OCI-LY7 (cell line): ENCODE data around the gene CCDC51. TPM values are rescaled to one million over a fixed set of nuclear protein-coding genes. Genes with fewer than 3 reads are reported as not detected.
A peak's percentile ranks its signal among the peaks of the same experiment; 100 is the strongest.

ENCODE experiments used
- BruUV-seq: library from RNA; stranded (reverse); fragments of 400-500 nt; replicated peaks from 2 replicates; lab custom pipeline; 2021; lab: Mats Ljungman, UMichigan
- CTCF ChIA-PET: fragments of 300-600 bp; sonication (Branson Sonifier 250); formaldehyde crosslinking; loops from one replicate; lab custom pipeline; 2022; ENCODE audit warnings: antibody characterized with exemption; ENCODE audit not compliant: unreplicated experiment; lab: Charles Lee
- POLR2A ChIA-PET: fragments of 300-600 bp; sonication (Branson Sonifier 250); formaldehyde crosslinking; loops from one replicate; lab custom pipeline; 2022; ENCODE audit warnings: antibody characterized with exemption; lab: Charles Lee
- DNase-seq: peaks from one replicate; pipeline ENCODE4 v3.0.0-alpha.2; 2015; ENCODE audit warnings: low spot score
- H2AFZ ChIP-seq: fragments of 200-600 bp; sonication (generic), shearing (Covaris generic); 2 replicates; pipeline ENCODE4 v1.6.1; 2014; ENCODE audit warnings: mild to moderate bottlenecking, antibody characterized with exemption, low read length, moderate library complexity
- H3K27ac ChIP-seq: fragments of 200-600 bp; sonication (generic); 2 replicates; pipeline ENCODE4 v1.5.1; 2014; ENCODE audit warnings: mixed run types, low read depth, mild to moderate bottlenecking, moderate library complexity, low read length, inconsistent platforms; ENCODE audit not compliant: poor library complexity, severe bottlenecking
- H3K36me3 ChIP-seq: fragments of 200-600 bp; sonication (generic); 2 replicates; pipeline ENCODE4 v1.6.1; 2014; ENCODE audit warnings: mild to moderate bottlenecking, antibody characterized with exemption, low read length, moderate library complexity, mixed read lengths; ENCODE audit not compliant: insufficient read depth
- H3K4me1 ChIP-seq: fragments of 200-600 bp; sonication (generic); 2 replicates; pipeline ENCODE4 v1.5.1; 2014; ENCODE audit warnings: mild to moderate bottlenecking, low read length; ENCODE audit not compliant: insufficient read depth, poor library complexity, severe bottlenecking
- H3K4me2 ChIP-seq: fragments of 200-600 bp; sonication (generic); 2 replicates; pipeline ENCODE4 v1.6.1; 2014; ENCODE audit warnings: mild to moderate bottlenecking, low read length
- H3K4me3 ChIP-seq: fragments of 200-600 bp; sonication (generic); 2 replicates; pipeline ENCODE4 v1.5.1; 2014; ENCODE audit warnings: mild to moderate bottlenecking, low read depth, low read length; ENCODE audit not compliant: poor library complexity, severe bottlenecking
- H3K79me2 ChIP-seq: fragments of 200-600 bp; sonication (generic); 2 replicates; pipeline ENCODE4 v1.6.1; 2016; ENCODE audit warnings: low read depth, mild to moderate bottlenecking, low read length, moderate library complexity, mixed read lengths; ENCODE audit not compliant: insufficient read depth
- H3K9me2 ChIP-seq: fragments of 200-600 bp; sonication (generic); 2 replicates; pipeline ENCODE4 v1.6.1; 2016; ENCODE audit warnings: mild to moderate bottlenecking, low read length, mixed read lengths; ENCODE audit not compliant: insufficient read depth
- H3K9me3 ChIP-seq: fragments of 200-600 bp; sonication (generic); 2 replicates; pipeline ENCODE4 v1.6.1; 2014; ENCODE audit warnings: mild to moderate bottlenecking, mixed run types, low read length, mixed read lengths
- H4K20me1 ChIP-seq: fragments of 200-600 bp; sonication (generic); 2 replicates; pipeline ENCODE4 v1.6.1; 2014; ENCODE audit warnings: mild to moderate bottlenecking, antibody characterized with exemption, low read length, moderate library complexity, mixed read lengths; ENCODE audit not compliant: insufficient read depth
- EZH2phosphoT487 ChIP-seq: fragments of 200-600 bp; sonication (generic); IDR thresholded peaks from 2 replicates; pipeline ENCODE4 v1.6.1; 2018; ENCODE audit warnings: low read depth, borderline replicate concordance, mild to moderate bottlenecking, mixed run types, antibody characterized with exemption, low read length, moderate library complexity, mixed read lengths
- intact Hi-C: fragments of 100-400 bp; cut with micrococcal nuclease; formaldehyde crosslinking; loops from one replicate; pipeline ENCODE4 v1.10.0; 2022; ENCODE audit not compliant: unreplicated experiment
- total RNA-seq, 2 experiments: library from RNA; depleted of rRNA in 1 of 2; stranded (reverse); fragments of >200 nt in 1 of 2; shearing (Covaris generic) in 1 of 2; gene quantifications; 2 replicates each; pipeline ENCODE4 v1.2.3, GENCODE V29; 2014 to 2022
- TF ChIP-seq, protein P1 (sequence below): fragments of 200-600 bp; sonication (generic); conservative IDR thresholded peaks from 2 replicates; pipeline ENCODE4 v1.5.1; 2014; ENCODE audit warnings: mild to moderate bottlenecking, antibody characterized with exemption, low read length, moderate library complexity, mixed read lengths

CCDC51 gene
- total RNA-seq, 2 experiments from 2014 or later = 23.0 to 24.9 TPM

GRCh38 chr3:48478626-48479555 lies 39.0 kb upstream of the CCDC51 start:
- DNase-seq = peak; percentile 50
- Histone ChIP-seq H3K79me2 (no peaks in the 10 kb centered on the region), H4K20me1 (no peaks in the 10 kb centered on the region), H3K36me3 (no peaks in the 10 kb centered on the region), H3K27ac (peak overlapping the region; percentile 42), H2AFZ (peak overlapping the region; percentile 98), H3K4me1 (peaks cover 15% of the 10 kb centered on the region), H3K4me3 (peak overlapping the region; percentile 22), H3K9me3 (no peaks in the 10 kb centered on the region), H3K4me2 (peak overlapping the region; percentile 40), H3K9me2 (no peaks in the 10 kb centered on the region)
- CTCF ChIA-PET = no interaction called here
- intact Hi-C loops = no loop called here
- no peak for TF ChIP-seq EZH2phosphoT487
- TF ChIP-seq, protein P1, sequence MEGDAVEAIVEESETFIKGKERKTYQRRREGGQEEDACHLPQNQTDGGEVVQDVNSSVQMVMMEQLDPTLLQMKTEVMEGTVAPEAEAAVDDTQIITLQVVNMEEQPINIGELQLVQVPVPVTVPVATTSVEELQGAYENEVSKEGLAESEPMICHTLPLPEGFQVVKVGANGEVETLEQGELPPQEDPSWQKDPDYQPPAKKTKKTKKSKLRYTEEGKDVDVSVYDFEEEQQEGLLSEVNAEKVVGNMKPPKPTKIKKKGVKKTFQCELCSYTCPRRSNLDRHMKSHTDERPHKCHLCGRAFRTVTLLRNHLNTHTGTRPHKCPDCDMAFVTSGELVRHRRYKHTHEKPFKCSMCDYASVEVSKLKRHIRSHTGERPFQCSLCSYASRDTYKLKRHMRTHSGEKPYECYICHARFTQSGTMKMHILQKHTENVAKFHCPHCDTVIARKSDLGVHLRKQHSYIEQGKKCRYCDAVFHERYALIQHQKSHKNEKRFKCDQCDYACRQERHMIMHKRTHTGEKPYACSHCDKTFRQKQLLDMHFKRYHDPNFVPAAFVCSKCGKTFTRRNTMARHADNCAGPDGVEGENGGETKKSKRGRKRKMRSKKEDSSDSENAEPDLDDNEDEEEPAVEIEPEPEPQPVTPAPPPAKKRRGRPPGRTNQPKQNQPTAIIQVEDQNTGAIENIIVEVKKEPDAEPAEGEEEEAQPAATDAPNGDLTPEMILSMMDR = no peak
- POLR2A ChIA-PET = interaction anchor here (0.6 kb wide), 1 partner anchor 67 kb away, joined by 3 read pairs; no protein-coding TSS in a partner anchor
- BruUV-seq = no TSS peak

DNA sequence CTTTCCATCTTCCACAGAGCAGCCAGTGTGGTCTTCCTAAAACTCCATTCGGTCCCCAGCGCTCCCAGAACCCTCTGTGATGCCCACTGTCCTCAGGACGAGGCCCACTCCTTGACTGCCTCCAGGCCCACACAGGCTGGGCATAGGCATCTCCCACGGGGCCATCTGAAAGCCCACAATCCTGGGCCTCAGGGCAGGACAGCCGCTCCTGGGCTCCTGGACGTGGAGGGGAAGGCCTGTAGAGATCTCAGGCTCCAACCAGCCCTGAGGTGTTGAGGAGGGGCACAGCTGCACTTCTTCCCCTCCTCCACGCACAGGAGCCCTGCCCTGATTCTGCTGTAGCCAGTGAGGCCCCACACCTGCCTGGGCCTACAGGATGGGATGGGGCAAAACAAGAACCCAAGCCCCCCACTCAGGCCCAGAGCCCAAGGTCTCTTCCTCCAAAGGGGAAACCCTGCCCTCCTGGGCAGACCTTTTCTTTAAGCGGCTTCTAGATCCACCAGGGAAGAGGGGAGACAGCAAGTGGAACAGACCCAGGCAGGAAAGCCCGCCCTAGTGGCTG lies 38.1 kb upstream of the CCDC51 start:
- no peak for TF ChIP-seq EZH2phosphoT487
- TF ChIP-seq, protein P1 = no peak
- no peaks in the 10 kb centered on the region for H4K20me1 ChIP-seq
- no peaks in the 10 kb centered on the region for H3K36me3 ChIP-seq
- H3K27ac ChIP-seq = no peak overlapping the region
- no peak overlapping the region for H2AFZ ChIP-seq
- BruUV-seq = no TSS peak
- no peaks in the 10 kb centered on the region for H3K9me3 ChIP-seq
- no peaks in the 10 kb centered on the region for H3K9me2 ChIP-seq
- no peak overlapping the region; the same call in 1 of the 2 replicates for H3K4me2 ChIP-seq
- no peak for DNase-seq
- no peak overlapping the region for H3K4me3 ChIP-seq
- POLR2A ChIA-PET = no interaction called here
- CTCF ChIA-PET = no interaction called here
- peaks cover 23% of the 10 kb centered on the region for H3K4me1 ChIP-seq
- H3K79me2 ChIP-seq = no peaks in the 10 kb centered on the region
- intact Hi-C loops = no loop called here
